ENCODE data around the gene FRAT1.
A peak's percentile ranks its signal among the peaks of the same experiment; 100 is the strongest.

Gene FRAT1

DNA sequence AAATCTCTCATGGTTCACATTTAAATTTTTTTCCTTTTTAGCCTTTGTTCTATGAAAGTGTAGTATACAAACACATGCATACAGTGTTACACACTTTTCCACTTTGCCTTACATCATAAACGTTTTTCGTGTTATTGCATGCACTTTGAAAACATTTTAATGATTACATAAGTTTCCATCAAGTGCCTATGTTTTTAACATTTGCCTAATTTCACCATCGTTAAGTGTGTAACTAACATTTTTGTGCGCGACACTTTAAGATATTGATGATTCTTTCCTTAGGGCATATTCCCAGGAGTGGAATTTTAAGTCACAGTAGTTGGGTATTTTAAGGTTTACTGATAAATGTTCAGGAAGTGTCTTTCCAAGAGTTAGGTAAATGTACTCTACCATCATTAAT lies 16.9 kb downstream of the FRAT1 start:
- H3K27ac ChIP-seq (ENCODE audit: extremely low read depth, low read depth, low read length): no peak overlapping the region
- ChIA-PET CTCF (no interaction called here), POLR2A (no interaction called here)
- no peak overlapping the region for H3K4me3 ChIP-seq (ENCODE audit: low read depth, low read length)
- H3K36me3 ChIP-seq (ENCODE audit: control insufficient read depth in 2 of 2, insufficient read depth in 1 of 2, low read length in 2 of 2): peaks cover 0 to 4% of the 10 kb centered on the region in 2 experiments; a peak in 2 of 3 replicates
- no peaks in the 10 kb centered on the region for H3K9me3 ChIP-seq (ENCODE audit: control insufficient read depth, insufficient read depth, low read depth, low read length)
- TF ChIP-seq PRDM10 (tag by site-specific recombination; IDR thresholded peaks at IDR 0.05): no peak
- TF ChIP-seq, protein P1, sequence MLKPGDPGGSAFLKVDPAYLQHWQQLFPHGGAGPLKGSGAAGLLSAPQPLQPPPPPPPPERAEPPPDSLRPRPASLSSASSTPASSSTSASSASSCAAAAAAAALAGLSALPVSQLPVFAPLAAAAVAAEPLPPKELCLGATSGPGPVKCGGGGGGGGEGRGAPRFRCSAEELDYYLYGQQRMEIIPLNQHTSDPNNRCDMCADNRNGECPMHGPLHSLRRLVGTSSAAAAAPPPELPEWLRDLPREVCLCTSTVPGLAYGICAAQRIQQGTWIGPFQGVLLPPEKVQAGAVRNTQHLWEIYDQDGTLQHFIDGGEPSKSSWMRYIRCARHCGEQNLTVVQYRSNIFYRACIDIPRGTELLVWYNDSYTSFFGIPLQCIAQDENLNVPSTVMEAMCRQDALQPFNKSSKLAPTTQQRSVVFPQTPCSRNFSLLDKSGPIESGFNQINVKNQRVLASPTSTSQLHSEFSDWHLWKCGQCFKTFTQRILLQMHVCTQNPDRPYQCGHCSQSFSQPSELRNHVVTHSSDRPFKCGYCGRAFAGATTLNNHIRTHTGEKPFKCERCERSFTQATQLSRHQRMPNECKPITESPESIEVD (tag by site-specific recombination; IDR thresholded peaks at IDR 0.05): peak; percentile 80
- TF ChIP-seq, protein P2, sequence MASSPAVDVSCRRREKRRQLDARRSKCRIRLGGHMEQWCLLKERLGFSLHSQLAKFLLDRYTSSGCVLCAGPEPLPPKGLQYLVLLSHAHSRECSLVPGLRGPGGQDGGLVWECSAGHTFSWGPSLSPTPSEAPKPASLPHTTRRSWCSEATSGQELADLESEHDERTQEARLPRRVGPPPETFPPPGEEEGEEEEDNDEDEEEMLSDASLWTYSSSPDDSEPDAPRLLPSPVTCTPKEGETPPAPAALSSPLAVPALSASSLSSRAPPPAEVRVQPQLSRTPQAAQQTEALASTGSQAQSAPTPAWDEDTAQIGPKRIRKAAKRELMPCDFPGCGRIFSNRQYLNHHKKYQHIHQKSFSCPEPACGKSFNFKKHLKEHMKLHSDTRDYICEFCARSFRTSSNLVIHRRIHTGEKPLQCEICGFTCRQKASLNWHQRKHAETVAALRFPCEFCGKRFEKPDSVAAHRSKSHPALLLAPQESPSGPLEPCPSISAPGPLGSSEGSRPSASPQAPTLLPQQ (tag by site-specific recombination; IDR thresholded peaks at IDR 0.05): no peak
- peaks cover 18% of the 10 kb centered on the region for H3K4me1 ChIP-seq (ENCODE audit: control insufficient read depth, insufficient read depth, low read length)

- no peak overlapping the region for H3K4me3 ChIP-seq (ENCODE audit: low read depth, low read length)
- POLR2A ChIA-PET: interaction anchor here (1.1 kb wide), 1 partner anchor 65 kb away, joined by 3 read pairs; the partner anchor contains the start of gene RRP12
- H3K27ac ChIP-seq (ENCODE audit: extremely low read depth, low read depth, low read length): no peak overlapping the region
- CTCF ChIA-PET: no interaction called here
- TF ChIP-seq ZFP3 (tag by site-specific recombination; IDR thresholded peaks at IDR 0.05; ENCODE audit: low read depth) (no peak), ZNF473 (tag by site-specific recombination; IDR thresholded peaks at IDR 0.05) (no peak), KLF16 (tag by site-specific recombination; IDR thresholded peaks at IDR 0.05) (no peak), ZNF366 (tag by site-specific recombination; conservative IDR thresholded peaks at IDR 0.05) (no peak), ZNF37A (tag by site-specific recombination; IDR thresholded peaks at IDR 0.05) (no peak), ZNF513 (tag by site-specific recombination; IDR thresholded peaks at IDR 0.05) (no peak), ZSCAN23 (tag by site-specific recombination; IDR thresholded peaks at IDR 0.05) (no peak), ZNF677 (tag by site-specific recombination; IDR thresholded peaks at IDR 0.05) (no peak), ZNF138 (tag by site-specific recombination; IDR thresholded peaks at IDR 0.05; ENCODE audit: borderline replicate concordance) (no peak), REPIN1 (tag by site-specific recombination; IDR thresholded peaks at IDR 0.05; ENCODE audit: low read depth) (no peak), ZFP69B (tag by site-specific recombination; IDR thresholded peaks at IDR 0.05) (no peak), SETDB1 (IDR thresholded peaks at IDR 0.05; ENCODE audit: insufficient read length, low read length) (no peak)
- TF ChIP-seq, protein P3, sequence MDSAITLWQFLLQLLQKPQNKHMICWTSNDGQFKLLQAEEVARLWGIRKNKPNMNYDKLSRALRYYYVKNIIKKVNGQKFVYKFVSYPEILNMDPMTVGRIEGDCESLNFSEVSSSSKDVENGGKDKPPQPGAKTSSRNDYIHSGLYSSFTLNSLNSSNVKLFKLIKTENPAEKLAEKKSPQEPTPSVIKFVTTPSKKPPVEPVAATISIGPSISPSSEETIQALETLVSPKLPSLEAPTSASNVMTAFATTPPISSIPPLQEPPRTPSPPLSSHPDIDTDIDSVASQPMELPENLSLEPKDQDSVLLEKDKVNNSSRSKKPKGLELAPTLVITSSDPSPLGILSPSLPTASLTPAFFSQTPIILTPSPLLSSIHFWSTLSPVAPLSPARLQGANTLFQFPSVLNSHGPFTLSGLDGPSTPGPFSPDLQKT (IDR thresholded peaks at IDR 0.05; ENCODE audit: borderline replicate concordance, low read depth, low read length): no peak
- H3K9me3 ChIP-seq (ENCODE audit: control insufficient read depth, insufficient read depth, low read depth, low read length): no peaks in the 10 kb centered on the region
- H3K4me1 ChIP-seq (ENCODE audit: control insufficient read depth, insufficient read depth, low read length): peaks cover 18% of the 10 kb centered on the region
- H3K36me3 ChIP-seq (ENCODE audit: control insufficient read depth in 2 of 2, insufficient read depth in 1 of 2, low read length in 2 of 2): peaks cover 0 to under 1% of the 10 kb centered on the region in 2 experiments; a peak in 2 of 3 replicates
These were observed 17.4 kb downstream of the FRAT1 start for GRCh38 chr10:97336446-97336845.
